Measurements from ENCODE around the gene TMEM74B.

DNA sequence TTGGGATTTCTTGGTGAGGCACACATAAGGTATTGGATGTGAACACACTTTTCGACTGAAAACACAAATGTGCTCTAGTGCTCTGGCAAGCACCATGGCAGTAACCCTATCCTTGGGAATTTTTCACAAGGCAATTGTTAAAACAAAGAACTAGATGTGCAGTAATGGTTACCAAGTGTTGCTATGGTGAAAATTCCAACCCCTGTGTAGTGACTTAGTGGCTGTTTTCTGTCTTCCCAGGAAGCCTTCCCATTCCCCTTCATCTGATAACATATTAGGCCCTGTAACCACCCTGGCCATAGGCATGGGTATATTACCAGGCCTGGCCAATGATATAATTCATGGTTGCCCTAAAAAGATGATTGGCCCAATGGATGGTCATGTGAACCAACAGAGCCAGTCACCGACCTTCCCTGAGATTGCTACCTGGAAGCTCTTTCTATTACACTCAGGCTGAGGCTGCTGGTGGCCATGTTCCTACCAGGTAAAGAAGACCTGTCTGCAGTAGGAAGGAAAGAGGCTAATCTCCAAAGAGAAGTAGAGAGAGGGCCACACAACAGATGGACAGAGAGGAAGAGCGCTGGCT lies 22.6 kb upstream of the TMEM74B start:
- TF ChIP-seq, protein P1, sequence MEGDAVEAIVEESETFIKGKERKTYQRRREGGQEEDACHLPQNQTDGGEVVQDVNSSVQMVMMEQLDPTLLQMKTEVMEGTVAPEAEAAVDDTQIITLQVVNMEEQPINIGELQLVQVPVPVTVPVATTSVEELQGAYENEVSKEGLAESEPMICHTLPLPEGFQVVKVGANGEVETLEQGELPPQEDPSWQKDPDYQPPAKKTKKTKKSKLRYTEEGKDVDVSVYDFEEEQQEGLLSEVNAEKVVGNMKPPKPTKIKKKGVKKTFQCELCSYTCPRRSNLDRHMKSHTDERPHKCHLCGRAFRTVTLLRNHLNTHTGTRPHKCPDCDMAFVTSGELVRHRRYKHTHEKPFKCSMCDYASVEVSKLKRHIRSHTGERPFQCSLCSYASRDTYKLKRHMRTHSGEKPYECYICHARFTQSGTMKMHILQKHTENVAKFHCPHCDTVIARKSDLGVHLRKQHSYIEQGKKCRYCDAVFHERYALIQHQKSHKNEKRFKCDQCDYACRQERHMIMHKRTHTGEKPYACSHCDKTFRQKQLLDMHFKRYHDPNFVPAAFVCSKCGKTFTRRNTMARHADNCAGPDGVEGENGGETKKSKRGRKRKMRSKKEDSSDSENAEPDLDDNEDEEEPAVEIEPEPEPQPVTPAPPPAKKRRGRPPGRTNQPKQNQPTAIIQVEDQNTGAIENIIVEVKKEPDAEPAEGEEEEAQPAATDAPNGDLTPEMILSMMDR (conservative IDR thresholded peaks at IDR 0.05), result no peak
- no peak for TF ChIP-seq ZFX (IDR thresholded peaks at IDR 0.05)
